ENCODE results near the gene MYPOP.

DNA sequence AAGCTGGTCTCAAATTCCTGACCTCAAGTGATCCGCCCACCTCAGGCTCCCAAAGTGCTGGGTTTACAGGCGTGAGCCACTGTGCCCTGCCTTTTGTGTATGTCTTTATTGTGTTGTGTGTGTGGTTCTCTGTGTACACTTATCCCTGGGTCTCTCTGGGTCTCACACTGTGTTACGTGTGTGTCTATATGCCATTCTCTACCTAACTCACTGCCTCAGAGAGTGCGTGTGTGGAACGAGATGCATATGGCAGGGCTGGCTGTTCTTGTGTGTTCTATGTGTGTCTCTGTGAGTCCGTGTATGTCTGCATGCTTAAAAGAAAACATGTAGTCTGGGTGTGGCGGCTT lies 27.8 kb downstream of the MYPOP start:
- TF ChIP-seq, protein P1, sequence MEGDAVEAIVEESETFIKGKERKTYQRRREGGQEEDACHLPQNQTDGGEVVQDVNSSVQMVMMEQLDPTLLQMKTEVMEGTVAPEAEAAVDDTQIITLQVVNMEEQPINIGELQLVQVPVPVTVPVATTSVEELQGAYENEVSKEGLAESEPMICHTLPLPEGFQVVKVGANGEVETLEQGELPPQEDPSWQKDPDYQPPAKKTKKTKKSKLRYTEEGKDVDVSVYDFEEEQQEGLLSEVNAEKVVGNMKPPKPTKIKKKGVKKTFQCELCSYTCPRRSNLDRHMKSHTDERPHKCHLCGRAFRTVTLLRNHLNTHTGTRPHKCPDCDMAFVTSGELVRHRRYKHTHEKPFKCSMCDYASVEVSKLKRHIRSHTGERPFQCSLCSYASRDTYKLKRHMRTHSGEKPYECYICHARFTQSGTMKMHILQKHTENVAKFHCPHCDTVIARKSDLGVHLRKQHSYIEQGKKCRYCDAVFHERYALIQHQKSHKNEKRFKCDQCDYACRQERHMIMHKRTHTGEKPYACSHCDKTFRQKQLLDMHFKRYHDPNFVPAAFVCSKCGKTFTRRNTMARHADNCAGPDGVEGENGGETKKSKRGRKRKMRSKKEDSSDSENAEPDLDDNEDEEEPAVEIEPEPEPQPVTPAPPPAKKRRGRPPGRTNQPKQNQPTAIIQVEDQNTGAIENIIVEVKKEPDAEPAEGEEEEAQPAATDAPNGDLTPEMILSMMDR (IDR thresholded peaks at IDR 0.05; ENCODE audit: insufficient read depth, low read length): no peak
- TF ChIP-seq POLR2AphosphoS5 (IDR thresholded peaks at IDR 0.05; ENCODE audit: low read depth): no peak
